ENCODE results near the gene PDGFRA. TPM values are rescaled to one million over a fixed set of nuclear protein-coding genes. Genes with fewer than 3 reads are reported as not detected.
"Not testable (repeated sequence)": the region's sequence is repeated elsewhere in the genome, so short reads cannot be mapped to it uniquely, and the experiment has no call there.

Gene PDGFRA
- polyA plus RNA-seq, 4 donors: 0.67 to 73.7 (median 7.7) TPM

DNA sequence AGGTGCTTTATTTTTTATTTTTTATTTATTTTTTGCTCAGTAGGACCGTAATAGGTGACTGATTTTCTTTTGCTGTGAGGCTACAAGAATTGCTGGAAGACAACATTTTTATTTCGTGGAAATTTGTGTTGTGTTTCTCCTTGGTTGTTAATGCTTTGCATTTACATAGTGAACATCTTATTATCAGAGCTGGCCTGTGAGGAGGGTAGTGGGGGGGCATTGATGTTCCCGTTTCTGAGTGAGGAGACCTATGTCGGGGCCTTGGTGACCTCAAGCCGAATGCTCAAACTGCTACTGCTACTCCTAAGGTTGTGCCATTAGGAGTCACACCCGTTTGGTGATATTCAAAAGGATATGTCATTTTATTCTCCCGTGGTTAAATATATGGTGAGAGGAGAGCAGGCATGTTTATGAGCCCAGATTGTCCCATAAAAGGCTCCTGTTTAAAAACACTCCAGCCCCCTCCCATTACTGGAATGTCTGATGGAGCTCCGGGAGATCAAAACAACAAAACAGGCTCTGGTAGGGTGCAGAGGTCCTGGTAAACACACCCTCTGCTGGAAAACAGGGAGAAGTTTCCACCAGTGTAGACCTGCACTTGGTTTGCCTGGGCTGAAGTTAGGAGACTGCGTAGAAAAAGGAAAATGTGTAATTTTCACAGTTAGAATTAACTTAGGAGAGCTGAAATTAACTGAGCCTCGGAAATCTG lies 5.6 kb downstream of the PDGFRA start:
- WGBS, 3 donors: 15 to 23% (median 18%) methylated on average over 10 of the region's 10 CpGs
- FAIRE-seq (no peak), DNase-seq (no peak)
- Histone ChIP-seq H3K4me1 (ENCODE audit: control insufficient read depth in 3 of 3, insufficient read depth in 2 of 3, low read depth in 1 of 3, low read length in 2 of 3) (peaks cover 0 to 13% (median 2%) of the 10 kb centered on the region in 3 donors), H3K9me3 (ENCODE audit: control insufficient read depth in 2 of 2, insufficient read depth in 1 of 2, low read depth in 1 of 2, low read length in 1 of 2) (no peaks in the 10 kb centered on the region), H3K4me3 (ENCODE audit: low read depth in 1 of 3, low read length in 3 of 3) (peak overlapping the region in 1 of 3 donors; percentile 54), H3K27ac (ENCODE audit: low read depth in 1 of 3, low read length in 2 of 3) (no peak overlapping the region), H3K27me3 (ENCODE audit: control insufficient read depth in 3 of 3, insufficient read depth in 3 of 3, low read length in 3 of 3) (peaks cover 19 to 49% (median 19%) of the 10 kb centered on the region in 3 donors), H3K36me3 (ENCODE audit: control insufficient read depth in 3 of 3, insufficient read depth in 2 of 3, low read depth in 1 of 3, low read length in 3 of 3) (peaks cover 0 to 13% (median 0%) of the 10 kb centered on the region in 3 donors)

DNA sequence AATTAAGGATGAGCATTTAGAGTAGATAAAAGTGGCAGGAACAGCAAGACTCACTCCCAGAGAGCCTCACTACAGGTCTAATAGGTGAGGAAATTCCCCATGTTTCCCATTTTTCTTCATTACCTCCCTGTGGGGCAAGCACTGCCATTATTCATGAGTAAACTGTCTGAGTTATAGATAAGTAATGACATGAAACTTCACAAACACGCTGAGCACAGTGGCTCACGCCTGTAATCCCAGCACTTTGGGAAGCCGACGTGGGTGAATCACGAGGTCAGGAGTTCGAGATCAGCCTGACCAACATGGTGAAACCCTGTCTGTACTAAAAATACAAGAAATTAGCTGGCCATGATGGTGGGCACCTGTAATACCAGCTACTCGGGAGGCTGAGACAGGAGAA lies 7.2 kb downstream of the PDGFRA start:
- H3K9me3 ChIP-seq (ENCODE audit: control insufficient read depth in 2 of 2, insufficient read depth in 1 of 2, low read depth in 1 of 2, low read length in 1 of 2); FAIRE-seq; H3K36me3 ChIP-seq (ENCODE audit: control insufficient read depth in 3 of 3, insufficient read depth in 2 of 3, low read depth in 1 of 3, low read length in 3 of 3); H3K27ac ChIP-seq (ENCODE audit: low read depth in 1 of 3, low read length in 2 of 3); DNase-seq; H3K4me3 ChIP-seq (ENCODE audit: low read depth in 1 of 3, low read length in 3 of 3): not testable (repeated sequence)
- Histone ChIP-seq H3K4me1 (ENCODE audit: control insufficient read depth in 3 of 3, insufficient read depth in 2 of 3, low read depth in 1 of 3, low read length in 2 of 3) (peaks cover 0 to 13% (median 2%) of the 10 kb centered on the region in 3 donors), H3K27me3 (ENCODE audit: control insufficient read depth in 3 of 3, insufficient read depth in 3 of 3, low read length in 3 of 3) (peaks cover 6 to 32% (median 10%) of the 10 kb centered on the region in 3 donors)
- 83% methylated on average over 7 of the region's 7 CpGs for WGBS, 3 donors

DNA sequence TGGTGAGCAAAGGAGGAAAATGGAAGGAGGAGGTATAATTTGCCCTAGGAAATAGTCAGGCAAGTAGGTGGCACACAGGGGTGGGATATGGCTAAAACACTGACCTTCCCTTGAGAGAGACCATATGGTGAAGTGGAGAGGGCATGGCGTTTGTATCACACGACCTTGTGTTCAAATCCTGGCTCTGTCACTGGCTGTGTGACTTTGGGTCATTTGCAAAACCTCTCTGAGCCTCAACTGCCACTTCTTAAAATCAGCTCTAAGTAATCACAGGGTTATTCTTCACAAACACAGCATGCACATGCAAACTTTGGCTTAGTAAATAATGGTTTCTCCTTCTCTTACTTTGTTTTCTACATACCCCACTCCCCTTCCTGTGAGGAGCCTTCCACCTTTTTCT lies 8.7 kb downstream of the PDGFRA start:
- WGBS, 3 donors: 50 to 71% (median 66%) methylated on average over 2 of the region's 2 CpGs
- DNase-seq (no peak), FAIRE-seq (no peak)
- Histone ChIP-seq H3K27ac (ENCODE audit: low read depth in 1 of 3, low read length in 2 of 3) (no peak overlapping the region), H3K27me3 (ENCODE audit: control insufficient read depth in 3 of 3, insufficient read depth in 3 of 3, low read length in 3 of 3) (peaks cover 0 to 17% (median 0%) of the 10 kb centered on the region in 3 donors), H3K36me3 (ENCODE audit: control insufficient read depth in 3 of 3, insufficient read depth in 2 of 3, low read depth in 1 of 3, low read length in 3 of 3) (no peaks in the 10 kb centered on the region), H3K4me3 (ENCODE audit: low read depth in 1 of 3, low read length in 3 of 3) (no peak overlapping the region), H3K9me3 (ENCODE audit: control insufficient read depth in 2 of 2, insufficient read depth in 1 of 2, low read depth in 1 of 2, low read length in 1 of 2) (peaks cover 0 to 1% of the 10 kb centered on the region in 2 donors), H3K4me1 (ENCODE audit: control insufficient read depth in 3 of 3, insufficient read depth in 2 of 3, low read depth in 1 of 3, low read length in 2 of 3) (peaks cover 0 to 3% (median 2%) of the 10 kb centered on the region in 3 donors)

DNA sequence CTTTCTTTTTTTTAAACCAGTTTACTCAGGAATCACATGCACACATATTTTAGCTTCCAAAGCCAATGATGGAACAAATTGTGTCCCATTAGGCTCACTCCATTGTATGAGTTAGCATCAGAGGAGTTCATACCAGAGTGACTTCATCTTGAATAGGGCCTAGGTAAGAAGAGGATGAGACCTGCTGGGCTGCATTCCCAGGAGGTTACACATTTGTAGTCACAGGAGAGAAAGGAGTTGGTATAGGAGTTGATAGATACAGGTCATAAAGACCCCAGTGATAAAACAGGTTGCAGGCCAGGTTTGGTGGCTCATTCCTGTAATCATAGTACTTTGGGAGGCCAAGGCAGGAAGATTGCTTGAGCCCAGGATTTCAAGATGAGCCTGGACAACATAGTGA lies 9.3 kb downstream of the PDGFRA start:
- no peak for DNase-seq
- H3K36me3 ChIP-seq (ENCODE audit: control insufficient read depth in 3 of 3, insufficient read depth in 2 of 3, low read depth in 1 of 3, low read length in 3 of 3): no peaks in the 10 kb centered on the region
- H3K9me3 ChIP-seq (ENCODE audit: control insufficient read depth in 2 of 2, insufficient read depth in 1 of 2, low read depth in 1 of 2, low read length in 1 of 2): peaks cover under 1 to 1% of the 10 kb centered on the region in 2 donors
- no peak overlapping the region for H3K4me3 ChIP-seq (ENCODE audit: low read depth in 1 of 3, low read length in 3 of 3)
- no peak overlapping the region for H3K27ac ChIP-seq (ENCODE audit: low read depth in 1 of 3, low read length in 2 of 3)
- peaks cover 0 to 3% (median 2%) of the 10 kb centered on the region in 3 donors for H3K4me1 ChIP-seq (ENCODE audit: control insufficient read depth in 3 of 3, insufficient read depth in 2 of 3, low read depth in 1 of 3, low read length in 2 of 3)
- H3K27me3 ChIP-seq (ENCODE audit: control insufficient read depth in 3 of 3, insufficient read depth in 3 of 3, low read length in 3 of 3): peaks cover 0 to 13% (median 0%) of the 10 kb centered on the region in 3 donors
- no peak for FAIRE-seq

DNA sequence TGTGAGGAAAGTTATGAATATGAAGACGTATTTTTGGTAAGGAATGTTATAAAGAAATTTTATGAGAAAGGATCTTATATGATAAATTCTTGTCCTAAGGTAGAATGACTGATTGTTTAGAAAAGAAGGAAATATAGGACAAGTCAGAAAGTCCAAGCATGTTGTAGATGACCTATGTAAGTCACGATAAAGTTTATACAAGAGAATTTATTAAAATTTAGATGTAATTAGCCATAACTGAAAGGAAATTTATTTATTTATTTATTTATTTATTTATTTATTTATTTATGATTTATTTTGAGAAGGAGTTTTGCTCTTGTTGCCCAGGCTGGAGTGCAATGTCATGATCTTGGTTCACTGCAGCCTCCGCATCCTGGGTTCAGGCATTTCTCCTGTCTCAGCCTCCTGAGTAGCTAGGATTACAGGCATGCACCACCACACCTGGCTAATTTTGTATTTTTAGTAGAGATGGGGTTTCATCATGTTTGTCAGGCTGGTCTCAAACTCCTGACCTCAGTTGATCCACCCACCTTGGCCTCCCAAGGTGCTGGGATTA lies 12.3 kb downstream of the PDGFRA start:
- 81 to 96% (median 93%) methylated on average over 3 of the region's 3 CpGs for WGBS, 3 donors
- not testable (repeated sequence) for FAIRE-seq; H3K27me3 ChIP-seq (ENCODE audit: control insufficient read depth in 3 of 3, insufficient read depth in 3 of 3, low read length in 3 of 3)

DNA sequence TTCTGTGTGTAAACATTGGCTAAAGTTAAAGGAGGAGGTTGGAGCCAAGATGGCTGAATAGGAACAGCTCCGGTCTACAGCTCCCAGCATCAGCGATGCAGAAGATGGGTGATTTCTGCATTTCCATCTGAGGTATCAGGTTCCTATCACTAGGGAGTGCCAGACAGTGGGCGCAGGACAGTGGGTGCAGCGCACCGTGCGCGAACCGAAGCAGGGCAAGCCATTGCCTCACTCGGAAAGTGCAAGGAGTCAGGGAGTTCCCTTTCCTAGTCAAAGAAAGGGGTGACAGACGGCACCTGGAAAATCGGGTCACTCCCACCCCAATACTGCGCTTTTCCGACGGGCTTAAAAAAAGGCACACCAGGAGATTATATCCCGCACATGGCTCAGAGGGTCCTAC lies 14.4 kb downstream of the PDGFRA start:
- H3K4me1 ChIP-seq (ENCODE audit: control insufficient read depth in 3 of 3, insufficient read depth in 2 of 3, low read depth in 1 of 3, low read length in 2 of 3); H3K36me3 ChIP-seq (ENCODE audit: control insufficient read depth in 3 of 3, insufficient read depth in 2 of 3, low read depth in 1 of 3, low read length in 3 of 3); DNase-seq; H3K4me3 ChIP-seq (ENCODE audit: low read depth in 1 of 3, low read length in 3 of 3); H3K27me3 ChIP-seq (ENCODE audit: control insufficient read depth in 3 of 3, insufficient read depth in 3 of 3, low read length in 3 of 3); FAIRE-seq; H3K27ac ChIP-seq (ENCODE audit: low read depth in 1 of 3, low read length in 2 of 3); H3K9me3 ChIP-seq (ENCODE audit: control insufficient read depth in 2 of 2, insufficient read depth in 1 of 2, low read depth in 1 of 2, low read length in 1 of 2): not testable (repeated sequence)
- WGBS, 3 donors: 95 to 96% (median 96%) methylated on average over 14 to 15 of the region's 15 CpGs

More for the DNA sequence above, 12.3 kb downstream of the PDGFRA start:
- not testable (repeated sequence) for H3K4me3 ChIP-seq (ENCODE audit: low read depth in 1 of 3, low read length in 3 of 3); H3K36me3 ChIP-seq (ENCODE audit: control insufficient read depth in 3 of 3, insufficient read depth in 2 of 3, low read depth in 1 of 3, low read length in 3 of 3); H3K9me3 ChIP-seq (ENCODE audit: control insufficient read depth in 2 of 2, insufficient read depth in 1 of 2, low read depth in 1 of 2, low read length in 1 of 2); DNase-seq; H3K4me1 ChIP-seq (ENCODE audit: control insufficient read depth in 3 of 3, insufficient read depth in 2 of 3, low read depth in 1 of 3, low read length in 2 of 3); H3K27ac ChIP-seq (ENCODE audit: low read depth in 1 of 3, low read length in 2 of 3)

DNA sequence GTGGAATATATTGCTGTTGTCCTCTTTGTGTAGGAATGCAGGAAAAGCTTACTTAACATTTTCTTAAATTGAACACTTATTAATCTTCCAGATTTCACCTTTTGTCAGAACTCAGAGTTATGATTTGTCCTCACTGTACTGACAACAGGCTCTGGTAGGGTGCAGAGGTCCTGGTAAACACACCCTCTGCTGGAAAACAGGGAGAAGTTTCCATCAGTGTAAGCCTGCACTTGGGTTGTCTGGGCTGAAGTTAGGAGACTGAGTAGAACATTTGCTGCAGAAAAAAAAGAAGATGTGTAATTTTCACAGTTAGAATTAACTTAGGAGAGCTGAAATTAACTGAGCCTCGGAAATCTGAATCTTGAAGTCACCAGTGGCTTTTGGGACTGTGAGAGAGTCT lies 23.2 kb downstream of the PDGFRA start:
- H3K4me1 ChIP-seq (ENCODE audit: control insufficient read depth in 3 of 3, insufficient read depth in 2 of 3, low read depth in 1 of 3, low read length in 2 of 3); DNase-seq; FAIRE-seq; H3K27ac ChIP-seq (ENCODE audit: low read depth in 1 of 3, low read length in 2 of 3); H3K9me3 ChIP-seq (ENCODE audit: control insufficient read depth in 2 of 2, insufficient read depth in 1 of 2, low read depth in 1 of 2, low read length in 1 of 2); H3K36me3 ChIP-seq (ENCODE audit: control insufficient read depth in 3 of 3, insufficient read depth in 2 of 3, low read depth in 1 of 3, low read length in 3 of 3); H3K4me3 ChIP-seq (ENCODE audit: low read depth in 1 of 3, low read length in 3 of 3); H3K27me3 ChIP-seq (ENCODE audit: control insufficient read depth in 3 of 3, insufficient read depth in 3 of 3, low read length in 3 of 3): not testable (repeated sequence)
- 60 to 67% (median 65%) methylated on average over 1 of the region's 1 CpG for WGBS, 3 donors

DNA sequence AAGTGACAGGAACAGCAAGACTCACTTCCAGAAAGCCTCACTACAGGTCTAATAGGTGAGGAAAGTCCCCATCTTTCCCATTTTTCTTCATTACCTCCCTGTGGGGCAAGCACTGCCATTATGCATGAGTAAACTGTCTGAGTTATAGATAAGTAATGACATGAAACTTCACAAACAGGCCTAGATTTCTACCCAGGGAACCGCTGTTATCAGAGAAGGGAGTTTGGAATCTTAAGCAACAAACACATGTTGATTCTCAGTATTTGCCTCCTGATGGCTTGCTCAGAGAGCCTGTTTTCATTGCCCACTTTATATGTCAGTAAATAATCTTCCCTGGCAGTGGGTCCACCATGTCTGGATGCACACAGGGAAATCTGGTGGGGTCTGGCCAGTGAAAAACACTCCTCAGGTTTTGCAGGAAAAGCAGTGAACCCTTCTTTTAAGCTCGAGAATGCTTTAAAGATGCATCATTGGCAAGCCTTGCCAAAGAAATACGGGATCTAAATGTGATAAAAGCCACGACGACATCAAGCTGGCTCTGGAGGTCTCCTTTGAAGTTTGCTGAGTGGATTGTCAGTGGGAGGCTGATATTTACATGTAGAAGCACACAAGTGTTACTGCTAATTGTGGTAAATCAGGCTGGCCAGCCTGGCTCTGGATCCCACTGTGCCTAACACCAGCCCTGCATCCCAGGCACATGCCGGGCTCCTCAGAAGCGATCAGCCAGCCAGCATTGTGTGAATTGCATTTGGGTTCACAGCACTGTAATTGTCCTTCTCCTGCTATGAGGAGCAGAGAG lies 25.2 kb downstream of the PDGFRA start:
- DNase-seq (no peak), FAIRE-seq (no peak)
- Histone ChIP-seq H3K4me3 (ENCODE audit: low read depth in 1 of 3, low read length in 3 of 3) (no peak overlapping the region), H3K27ac (ENCODE audit: low read depth in 1 of 3, low read length in 2 of 3) (no peak overlapping the region), H3K36me3 (ENCODE audit: control insufficient read depth in 3 of 3, insufficient read depth in 2 of 3, low read depth in 1 of 3, low read length in 3 of 3) (peaks cover 0 to 3% (median 0%) of the 10 kb centered on the region in 3 donors), H3K4me1 (ENCODE audit: control insufficient read depth in 3 of 3, insufficient read depth in 2 of 3, low read depth in 1 of 3, low read length in 2 of 3) (no peaks in the 10 kb centered on the region), H3K9me3 (ENCODE audit: control insufficient read depth in 2 of 2, insufficient read depth in 1 of 2, low read depth in 1 of 2, low read length in 1 of 2) (no peaks in the 10 kb centered on the region), H3K27me3 (ENCODE audit: control insufficient read depth in 3 of 3, insufficient read depth in 3 of 3, low read length in 3 of 3) (no peaks in the 10 kb centered on the region)
- WGBS, 3 donors: 46 to 55% (median 53%) methylated on average over 7 of the region's 7 CpGs
